Measurements from ENCODE around the gene IZUMO4. TPM values are rescaled to one million over a fixed set of nuclear protein-coding genes. Genes with fewer than 3 reads are reported as not detected.

The IZUMO4 gene
- total RNA-seq, 6 experiments from 2014 or later, result 0.68 to 1.9 (median 1.5) TPM

GRCh38 chr19:2111425-2111824 lies 14.7 kb downstream of the IZUMO4 start:
- no peaks in the 10 kb centered on the region for H3K9me3 Mint-ChIP-seq
- H3K4me3 Mint-ChIP-seq, result no peak overlapping the region; the same call in 1 of the 2 replicates
- TF ChIP-seq CTCF (IDR thresholded peaks at IDR 0.05), result no peak
- peaks cover 37% of the 10 kb centered on the region for H3K36me3 Mint-ChIP-seq (ENCODE audit: low read depth)
- no peaks in the 10 kb centered on the region for H3K4me1 Mint-ChIP-seq (ENCODE audit: low read depth)
- no peak for DNase-seq
- no peak overlapping the region for H3K27ac Mint-ChIP-seq
- H3K27me3 Mint-ChIP-seq (ENCODE audit: insufficient read depth), result peaks cover 3% of the 10 kb centered on the region; the same call in 1 of the 2 replicates

- Mint-ChIP-seq H3K36me3 (ENCODE audit: low read depth) (peaks cover 32% of the 10 kb centered on the region), H3K9me3 (no peaks in the 10 kb centered on the region), H3K27ac (no peak overlapping the region), H3K4me1 (ENCODE audit: low read depth) (no peaks in the 10 kb centered on the region), H3K4me3 (no peak overlapping the region; the same call in 1 of the 2 replicates), H3K27me3 (ENCODE audit: insufficient read depth) (peaks cover 5% of the 10 kb centered on the region; the same call in 1 of the 2 replicates)
- DNase-seq, result no peak
- no peak for TF ChIP-seq CTCF (IDR thresholded peaks at IDR 0.05)
Measured at GRCh38 chr19:2111886-2112285, 15.2 kb downstream of the IZUMO4 start.

- Mint-ChIP-seq H3K27me3 (ENCODE audit: insufficient read depth) (peaks cover 5% of the 10 kb centered on the region; the same call in 1 of the 2 replicates), H3K27ac (no peak overlapping the region; the same call in 1 of the 2 replicates), H3K36me3 (ENCODE audit: low read depth) (peaks cover 27% of the 10 kb centered on the region), H3K4me3 (no peak overlapping the region), H3K4me1 (ENCODE audit: low read depth) (no peaks in the 10 kb centered on the region), H3K9me3 (no peaks in the 10 kb centered on the region)
- no peak for DNase-seq
- TF ChIP-seq CTCF (IDR thresholded peaks at IDR 0.05), result no peak
Measured at GRCh38 chr19:2112516-2113320, 16.0 kb downstream of the IZUMO4 start.

- Mint-ChIP-seq H3K27me3 (ENCODE audit: insufficient read depth) (peaks cover 5% of the 10 kb centered on the region; the same call in 1 of the 2 replicates), H3K36me3 (ENCODE audit: low read depth) (peaks cover 21% of the 10 kb centered on the region), H3K27ac (no peak overlapping the region), H3K4me3 (no peak overlapping the region), H3K9me3 (no peaks in the 10 kb centered on the region), H3K4me1 (ENCODE audit: low read depth) (no peaks in the 10 kb centered on the region)
- TF ChIP-seq CTCF (IDR thresholded peaks at IDR 0.05), result no peak
- DNase-seq, result no peak
Measured at GRCh38 chr19:2113439-2114211, 16.9 kb downstream of the IZUMO4 start.

- Mint-ChIP-seq H3K27ac (no peak overlapping the region), H3K4me3 (no peak overlapping the region)
Measured at GRCh38 chr19:2114218-2114617, 17.5 kb downstream of the IZUMO4 start.

More at GRCh38 chr19:2114218-2114617, 17.5 kb downstream of the IZUMO4 start:
- DNase-seq, result no peak
- Mint-ChIP-seq H3K4me1 (ENCODE audit: low read depth) (no peaks in the 10 kb centered on the region), H3K9me3 (no peaks in the 10 kb centered on the region), H3K36me3 (ENCODE audit: low read depth) (peaks cover 23% of the 10 kb centered on the region), H3K27me3 (ENCODE audit: insufficient read depth) (peaks cover 5% of the 10 kb centered on the region; the same call in 1 of the 2 replicates)
- TF ChIP-seq CTCF (IDR thresholded peaks at IDR 0.05), result no peak
